Activated naive CD8-positive, alpha-beta T cell treated with anti-CD3 and anti-CD28 coated beads, Interleukin-2, amount 50 U/mL, for 24 hours (primary cell): ENCODE measurements around the gene RASSF9.

ENCODE experiments used
- ATAC-seq: fragments of 150-1000 bp; cut with Tn5 transposase; one replicate; pipeline ENCODE4 v1.10.0; 2021
- DNase-seq: peaks from one replicate; pipeline ENCODE4 v3.0.0; 2021
- H3K27ac Mint-ChIP-seq: one replicate; pipeline ENCODE4 v1.8.0; 2021; ENCODE audit warnings: mild to moderate bottlenecking, mixed read lengths
- H3K27me3 Mint-ChIP-seq: one replicate; pipeline ENCODE4 v1.8.0; 2021; ENCODE audit warnings: mixed read lengths
- H3K36me3 Mint-ChIP-seq: one replicate; pipeline ENCODE4 v1.8.0; 2021; ENCODE audit warnings: low read depth, mixed read lengths
- H3K4me1 Mint-ChIP-seq: one replicate; pipeline ENCODE4 v1.8.0; 2021; ENCODE audit warnings: mixed read lengths
- H3K4me3 Mint-ChIP-seq: one replicate; pipeline ENCODE4 v1.8.0; 2021; ENCODE audit warnings: mild to moderate bottlenecking, moderate library complexity, mixed read lengths
- H3K9me3 Mint-ChIP-seq: one replicate; pipeline ENCODE4 v1.8.0; 2021; ENCODE audit warnings: mixed read lengths

Gene RASSF9

GRCh38 chr12:85833579-85833978 is 2.6 kb downstream of the RASSF9 start:
- no peak overlapping the region for H3K4me3 Mint-ChIP-seq

GRCh38 chr12:85831327-85831990 is 4.8 kb downstream of the RASSF9 start:
- ATAC-seq, result no peak
- H3K9me3 Mint-ChIP-seq, result peaks cover 5% of the 10 kb centered on the region
- no peaks in the 10 kb centered on the region for H3K4me1 Mint-ChIP-seq
- H3K36me3 Mint-ChIP-seq, result no peaks in the 10 kb centered on the region
- no peak overlapping the region for H3K4me3 Mint-ChIP-seq
- no peak overlapping the region for H3K27ac Mint-ChIP-seq
- peaks cover 2% of the 10 kb centered on the region for H3K27me3 Mint-ChIP-seq
- no peak for DNase-seq

More at GRCh38 chr12:85833579-85833978, 2.6 kb downstream of the RASSF9 start:
- no peak for ATAC-seq
- H3K9me3 Mint-ChIP-seq, result no peaks in the 10 kb centered on the region
- no peaks in the 10 kb centered on the region for H3K36me3 Mint-ChIP-seq
- no peak overlapping the region for H3K27ac Mint-ChIP-seq
- H3K27me3 Mint-ChIP-seq, result peaks cover 3% of the 10 kb centered on the region
- H3K4me1 Mint-ChIP-seq, result no peaks in the 10 kb centered on the region
- no peak for DNase-seq

GRCh38 chr12:85829391-85829790 is 6.8 kb downstream of the RASSF9 start:
- peaks cover 5% of the 10 kb centered on the region for H3K9me3 Mint-ChIP-seq
- no peaks in the 10 kb centered on the region for H3K36me3 Mint-ChIP-seq
- ATAC-seq (no peak), DNase-seq (no peak)
- H3K27ac Mint-ChIP-seq, result no peak overlapping the region
- H3K4me1 Mint-ChIP-seq, result no peaks in the 10 kb centered on the region
- no peak overlapping the region for H3K4me3 Mint-ChIP-seq
- no peaks in the 10 kb centered on the region for H3K27me3 Mint-ChIP-seq

GRCh38 chr12:85828576-85828975 is 7.6 kb downstream of the RASSF9 start:
- Mint-ChIP-seq H3K36me3 (no peaks in the 10 kb centered on the region), H3K4me3 (no peak overlapping the region), H3K27me3 (no peaks in the 10 kb centered on the region), H3K9me3 (peaks cover 5% of the 10 kb centered on the region), H3K4me1 (no peaks in the 10 kb centered on the region), H3K27ac (no peak overlapping the region)
- ATAC-seq (no peak), DNase-seq (no peak)

- Mint-ChIP-seq H3K27ac (no peak overlapping the region), H3K27me3 (no peaks in the 10 kb centered on the region), H3K4me1 (no peaks in the 10 kb centered on the region), H3K36me3 (no peaks in the 10 kb centered on the region), H3K9me3 (peaks cover 10% of the 10 kb centered on the region), H3K4me3 (no peak overlapping the region)
- no peak for ATAC-seq
- DNase-seq, result no peak
Observed at GRCh38 chr12:85825746-85826145, 10.5 kb downstream of the RASSF9 start.

GRCh38 chr12:85823436-85824180 is 12.6 kb downstream of the RASSF9 start:
- Mint-ChIP-seq H3K4me3 (no peak overlapping the region), H3K4me1 (no peaks in the 10 kb centered on the region), H3K27me3 (no peaks in the 10 kb centered on the region), H3K36me3 (no peaks in the 10 kb centered on the region), H3K9me3 (peaks cover 10% of the 10 kb centered on the region), H3K27ac (no peak overlapping the region)
- DNase-seq, result no peak
- no peak for ATAC-seq

- DNase-seq (no peak), ATAC-seq (no peak)
- no peak overlapping the region for H3K4me3 Mint-ChIP-seq
- H3K27me3 Mint-ChIP-seq, result no peaks in the 10 kb centered on the region
- H3K36me3 Mint-ChIP-seq, result no peaks in the 10 kb centered on the region
- peaks cover 5% of the 10 kb centered on the region for H3K9me3 Mint-ChIP-seq
- H3K27ac Mint-ChIP-seq, result no peak overlapping the region
- no peaks in the 10 kb centered on the region for H3K4me1 Mint-ChIP-seq
Observed at GRCh38 chr12:85821759-85822158, 14.4 kb downstream of the RASSF9 start.

GRCh38 chr12:85821206-85821605 is 15.0 kb downstream of the RASSF9 start:
- Mint-ChIP-seq H3K36me3 (no peaks in the 10 kb centered on the region), H3K27me3 (no peaks in the 10 kb centered on the region), H3K27ac (no peak overlapping the region), H3K4me1 (no peaks in the 10 kb centered on the region), H3K4me3 (no peak overlapping the region), H3K9me3 (peaks cover 5% of the 10 kb centered on the region)
- DNase-seq, result no peak
- ATAC-seq, result no peak

GRCh38 chr12:85820101-85820500 is 16.1 kb downstream of the RASSF9 start:
- no peak for ATAC-seq
- Mint-ChIP-seq H3K27me3 (no peaks in the 10 kb centered on the region), H3K27ac (no peak overlapping the region), H3K4me1 (no peaks in the 10 kb centered on the region), H3K36me3 (no peaks in the 10 kb centered on the region), H3K4me3 (no peak overlapping the region), H3K9me3 (peaks cover 5% of the 10 kb centered on the region)
- no peak for DNase-seq

- no peak for DNase-seq
- no peaks in the 10 kb centered on the region for H3K27me3 Mint-ChIP-seq
- H3K4me1 Mint-ChIP-seq, result no peaks in the 10 kb centered on the region
- no peak overlapping the region for H3K4me3 Mint-ChIP-seq
- no peak overlapping the region for H3K27ac Mint-ChIP-seq
- H3K36me3 Mint-ChIP-seq, result no peaks in the 10 kb centered on the region
- ATAC-seq, result no peak
- no peaks in the 10 kb centered on the region for H3K9me3 Mint-ChIP-seq
Observed at GRCh38 chr12:85814741-85815140, 21.5 kb downstream of the RASSF9 start.

- H3K4me3 Mint-ChIP-seq, result no peak overlapping the region
- H3K36me3 Mint-ChIP-seq, result no peaks in the 10 kb centered on the region
- no peaks in the 10 kb centered on the region for H3K9me3 Mint-ChIP-seq
- ATAC-seq (no peak), DNase-seq (no peak)
- H3K27me3 Mint-ChIP-seq, result no peaks in the 10 kb centered on the region
- H3K4me1 Mint-ChIP-seq, result no peaks in the 10 kb centered on the region
- no peak overlapping the region for H3K27ac Mint-ChIP-seq
Observed at GRCh38 chr12:85814071-85814470, 22.1 kb downstream of the RASSF9 start.

GRCh38 chr12:85809500-85809899 is 26.7 kb downstream of the RASSF9 start:
- Mint-ChIP-seq H3K27me3 (peaks cover 2% of the 10 kb centered on the region), H3K27ac (no peak overlapping the region), H3K9me3 (no peaks in the 10 kb centered on the region), H3K4me1 (no peaks in the 10 kb centered on the region), H3K4me3 (no peak overlapping the region), H3K36me3 (no peaks in the 10 kb centered on the region)
- DNase-seq, result no peak
- ATAC-seq, result no peak

- H3K27ac Mint-ChIP-seq, result no peak overlapping the region
- H3K9me3 Mint-ChIP-seq, result no peaks in the 10 kb centered on the region
- ATAC-seq, result no peak
- H3K4me3 Mint-ChIP-seq, result no peak overlapping the region
- H3K27me3 Mint-ChIP-seq, result peaks cover 2% of the 10 kb centered on the region
- no peaks in the 10 kb centered on the region for H3K36me3 Mint-ChIP-seq
- no peaks in the 10 kb centered on the region for H3K4me1 Mint-ChIP-seq
- DNase-seq, result no peak
Observed at GRCh38 chr12:85807730-85808129, 28.5 kb downstream of the RASSF9 start.

- peaks cover 2% of the 10 kb centered on the region for H3K27me3 Mint-ChIP-seq
- ATAC-seq, result no peak
- H3K36me3 Mint-ChIP-seq, result no peaks in the 10 kb centered on the region
- no peak overlapping the region for H3K27ac Mint-ChIP-seq
- H3K4me1 Mint-ChIP-seq, result no peaks in the 10 kb centered on the region
- H3K4me3 Mint-ChIP-seq, result no peak overlapping the region
- no peaks in the 10 kb centered on the region for H3K9me3 Mint-ChIP-seq
- no peak for DNase-seq
Observed at GRCh38 chr12:85805654-85806053, 30.6 kb downstream of the RASSF9 start.

GRCh38 chr12:85804663-85805062 is 31.5 kb downstream of the RASSF9 start:
- ATAC-seq (no peak), DNase-seq (no peak)
- Mint-ChIP-seq H3K4me3 (no peak overlapping the region), H3K27ac (no peak overlapping the region), H3K9me3 (no peaks in the 10 kb centered on the region), H3K27me3 (peaks cover 2% of the 10 kb centered on the region), H3K4me1 (no peaks in the 10 kb centered on the region), H3K36me3 (no peaks in the 10 kb centered on the region)
